Fibroblast of mammary gland (primary cell): ENCODE results near the gene SOS2.

ENCODE experiments used
- DNase-seq: peaks from one replicate; pipeline ENCODE4 v3.0.0-alpha.2; 2010; ENCODE audit warnings: low read depth
- H3K4me3 ChIP-seq: 2 replicates; pipeline ENCODE4 v1.5.1; 2011; ENCODE audit warnings: low read depth, mild to moderate bottlenecking, low read length, moderate library complexity; ENCODE audit not compliant: control insufficient read depth
- CTCF ChIP-seq: conservative IDR thresholded peaks from 2 replicates; pipeline ENCODE4 v1.5.1; 2011; ENCODE audit warnings: low read depth, low read length, inconsistent platforms; ENCODE audit not compliant: control insufficient read depth, insufficient read depth

SOS2 gene

GRCh38 chr14:50122291-50122690, 109.1 kb downstream of the SOS2 start:
- no peak for TF ChIP-seq CTCF
- no peak overlapping the region for H3K4me3 ChIP-seq
- DNase-seq: no peak

GRCh38 chr14:50121486-50121885, 109.9 kb downstream of the SOS2 start:
- H3K4me3 ChIP-seq: no peak overlapping the region
- TF ChIP-seq CTCF: no peak

GRCh38 chr14:50117456-50117855, 113.9 kb downstream of the SOS2 start:
- TF ChIP-seq CTCF: no peak
- no peak for DNase-seq
- H3K4me3 ChIP-seq: no peak overlapping the region

More at GRCh38 chr14:50121486-50121885, 109.9 kb downstream of the SOS2 start:
- no peak for DNase-seq

DNA sequence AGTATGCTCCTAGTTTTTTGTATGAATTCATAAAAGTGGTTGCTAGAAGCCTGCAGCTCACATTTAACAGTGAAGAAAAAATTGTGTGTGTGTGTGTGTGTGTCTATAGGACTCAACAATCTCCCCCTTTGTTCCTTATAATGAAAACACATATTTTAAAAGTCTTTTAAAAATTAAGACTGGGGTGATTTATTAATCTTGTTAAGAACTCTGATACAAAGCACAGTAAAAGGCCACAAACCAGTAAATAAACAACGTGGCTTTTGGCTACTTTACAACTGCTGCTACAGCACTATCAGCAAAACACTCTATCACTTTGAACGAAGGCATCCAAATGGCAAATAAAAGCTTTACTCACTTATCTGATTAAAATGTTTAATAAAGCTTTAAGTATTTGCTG, 114.4 kb downstream of the SOS2 start:
- H3K4me3 ChIP-seq: peak overlapping the region; percentile 30
- peak; percentile 14 for DNase-seq
- TF ChIP-seq CTCF: no peak

DNA sequence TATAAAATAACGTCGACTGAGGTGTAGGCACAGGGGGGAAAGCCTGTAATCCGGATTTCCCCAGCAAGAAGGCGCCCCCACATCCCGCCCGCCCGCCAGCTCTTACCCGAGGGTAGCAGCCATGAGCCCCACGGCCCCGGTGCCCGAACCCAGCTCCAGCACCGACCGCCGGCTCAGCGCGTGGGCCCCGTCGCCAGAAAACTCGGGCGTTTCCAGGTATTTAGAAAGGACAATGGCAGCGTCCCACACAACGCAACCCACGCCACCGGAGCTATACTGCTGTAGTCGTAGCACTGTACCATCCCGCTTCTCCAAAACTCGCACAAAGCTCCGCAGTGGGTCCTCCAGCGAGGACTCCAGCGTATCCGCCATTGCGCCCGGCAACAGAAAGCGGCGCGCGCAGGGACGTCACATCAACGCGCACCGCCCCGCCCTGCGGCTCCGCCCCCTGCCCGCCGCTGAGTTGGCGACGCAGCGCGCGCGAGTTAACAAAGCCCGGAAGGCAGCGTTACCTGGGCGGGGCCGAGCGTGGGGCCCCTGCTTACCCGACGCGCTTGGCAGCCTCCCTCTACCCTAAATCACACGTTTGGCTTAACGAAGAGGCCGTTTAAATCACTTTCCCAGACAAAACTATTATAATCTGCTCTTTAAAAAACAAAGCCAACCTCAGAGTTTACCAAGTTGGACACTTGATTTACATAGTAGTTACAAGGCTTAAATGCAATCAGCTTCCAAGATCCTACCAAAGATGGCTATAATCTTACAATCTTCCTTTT, 115.0 kb downstream of the SOS2 start, which contains the start of gene VCPKMT:
VCPKMT (minus strand) TSS at position 392 of the 776 bp plus-strand sequence; CDS start at position 372, 20 bp downstream.
- TF ChIP-seq CTCF: no peak
- DNase-seq: peak; percentile 83
- peak within 1 kb of the TSS; percentile 77 for H3K4me3 ChIP-seq

DNA sequence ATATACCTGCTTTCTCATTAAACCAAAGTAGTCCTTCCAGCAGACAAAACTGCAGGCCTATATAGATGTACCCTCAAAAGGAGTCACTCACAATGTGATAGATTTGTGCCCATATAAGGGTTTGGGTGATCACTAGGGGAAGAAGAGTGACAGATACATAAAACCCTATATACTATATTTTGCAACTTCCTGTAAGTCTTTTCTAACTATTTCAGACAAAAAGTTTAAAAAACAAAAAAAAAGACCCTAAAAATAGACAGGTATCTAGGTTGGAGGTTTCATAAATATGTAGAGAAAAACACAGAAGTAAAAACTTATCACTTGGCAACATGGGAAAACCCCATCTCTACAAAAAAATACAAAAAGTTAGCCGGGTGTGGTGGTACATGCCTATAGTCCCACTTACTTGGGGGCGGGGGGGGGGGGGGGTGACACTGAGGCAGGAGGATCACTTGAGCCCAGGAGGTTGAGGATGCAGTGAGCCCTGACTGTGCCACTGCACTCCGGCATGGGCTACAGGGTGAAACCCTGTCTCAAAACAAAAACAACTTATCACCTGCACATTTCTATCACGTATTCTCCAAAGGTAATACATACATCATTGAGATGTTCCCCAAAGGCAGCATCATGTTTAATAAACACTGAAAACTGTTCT, 117.9 kb downstream of the SOS2 start:
- no peak for TF ChIP-seq CTCF
- no peak overlapping the region for H3K4me3 ChIP-seq
- DNase-seq: no peak
